IMR-90 (cell line): ENCODE data around the gene TSPEAR. TPM values are rescaled to one million over a fixed set of nuclear protein-coding genes. Genes with fewer than 3 reads are reported as not detected.

ENCODE experiments used
- ATAC-seq: fragments of 200-7000 bp; cut with Tn5 transposase; 2 replicates; pipeline ENCODE4 v1.9.1; 2020; ENCODE audit warnings: low read depth, mild to moderate bottlenecking, moderate library complexity
- BruUV-seq: library from RNA; stranded (reverse); fragments of 400-500 nt; replicated peaks from 2 replicates; lab custom pipeline; 2021; lab: Mats Ljungman, UMichigan
- CTCF ChIA-PET: fragments of 300-600 bp; formaldehyde crosslinking; extraction: SDS; loops from one replicate; lab custom pipeline; 2021; ENCODE audit warnings: antibody characterized with exemption; lab: Yijun Ruan, JAX
- POLR2A ChIA-PET: fragments of 300-600 bp; sonication (Branson Sonifier 250); formaldehyde crosslinking; loops from one replicate; lab custom pipeline; 2022; ENCODE audit warnings: antibody characterized with exemption; ENCODE audit not compliant: unreplicated experiment; lab: Charles Lee
- DNase-seq: peaks from one replicate; pipeline ENCODE4 v3.0.0; 2013
- H2AFZ ChIP-seq: replicated peaks from 2 replicates; pipeline ENCODE3; 2013; ENCODE audit warnings: low read length, mild to moderate bottlenecking; ENCODE audit not compliant: poor library complexity
- H2AK5ac ChIP-seq: 2 replicates; pipeline ENCODE4 v1.6.1; 2013; ENCODE audit warnings: low read depth, low read length, inconsistent platforms
- H2AK9ac ChIP-seq: replicated peaks from 2 replicates; pipeline ENCODE3; 2013; ENCODE audit warnings: mild to moderate bottlenecking, low read depth, low read length, moderate library complexity; ENCODE audit not compliant: poor library complexity
- H2BK120ac ChIP-seq: 2 replicates; pipeline ENCODE4 v1.6.1; 2013; ENCODE audit warnings: low read depth, low read length, inconsistent platforms
- H2BK15ac ChIP-seq: 3 replicates; pipeline ENCODE4 v1.6.1; 2013; ENCODE audit warnings: low read depth, low read length, inconsistent platforms
- H2BK20ac ChIP-seq: 2 replicates; pipeline ENCODE4 v1.6.1; 2013; ENCODE audit warnings: low read depth, mild to moderate bottlenecking, inconsistent platforms, low read length, moderate library complexity
- H2BK5ac ChIP-seq: 2 replicates; pipeline ENCODE4 v1.6.1; 2013; ENCODE audit warnings: mild to moderate bottlenecking, low read depth, low read length, inconsistent platforms; ENCODE audit not compliant: poor library complexity, severe bottlenecking
- H3K14ac ChIP-seq: replicated peaks from 2 replicates; pipeline ENCODE4 v1.6.1; 2013; ENCODE audit warnings: low read depth, low read length, inconsistent platforms
- H3K18ac ChIP-seq: 2 replicates; pipeline ENCODE4 v1.6.1; 2013; ENCODE audit warnings: low read depth, low read length, control low read depth
- H3K23ac ChIP-seq: 2 replicates; pipeline ENCODE4 v1.6.1; 2013; ENCODE audit warnings: low read depth, low read length, inconsistent platforms
- H3K27ac ChIP-seq: 2 replicates; pipeline ENCODE4 v1.5.1; 2013; ENCODE audit warnings: mild to moderate bottlenecking, control low read depth, low read length; ENCODE audit not compliant: insufficient read depth
- H3K27me3 ChIP-seq: 2 replicates; pipeline ENCODE4 v1.6.1; 2013; ENCODE audit warnings: low read length; ENCODE audit not compliant: control insufficient read depth, insufficient read depth
- H3K36me3 ChIP-seq: 2 replicates; pipeline ENCODE4 v1.6.1; 2013; ENCODE audit warnings: low read length, mixed read lengths; ENCODE audit not compliant: control insufficient read depth, insufficient read depth
- H3K4ac ChIP-seq: 2 replicates; pipeline ENCODE4 v1.6.1; 2013; ENCODE audit warnings: low read depth, low read length, inconsistent platforms
- H3K4me1 ChIP-seq: 2 replicates; pipeline ENCODE4 v1.6.1; 2013; ENCODE audit warnings: low read length, mixed read lengths; ENCODE audit not compliant: control insufficient read depth, insufficient read depth
- H3K4me2 ChIP-seq: 2 replicates; pipeline ENCODE4 v1.6.1; 2013; ENCODE audit warnings: low read depth, mild to moderate bottlenecking, control low read depth, low read length, moderate library complexity
- H3K4me3 ChIP-seq: 2 replicates; pipeline ENCODE4 v1.5.1; 2013; ENCODE audit warnings: low read depth, mild to moderate bottlenecking, control low read depth, low read length, moderate library complexity; ENCODE audit not compliant: insufficient read depth
- H3K56ac ChIP-seq: 2 replicates; pipeline ENCODE4 v1.6.1; 2013; ENCODE audit warnings: low read length, inconsistent platforms; ENCODE audit not compliant: insufficient read depth; ENCODE audit errors: extremely low read depth
- H3K79me1 ChIP-seq, 2 experiments: 2 replicates each; pipeline ENCODE4 v1.6.1; 2013; ENCODE audit warnings: low read length in 2 of 2, inconsistent platforms in 1 of 2, low read depth in 1 of 2
- H3K9ac ChIP-seq: 2 replicates; pipeline ENCODE4 v1.6.1; 2013; ENCODE audit warnings: low read depth, low read length, control low read depth
- H3K9me1 ChIP-seq: 2 replicates; pipeline ENCODE4 v1.6.1; 2013; ENCODE audit warnings: low read length, inconsistent platforms; ENCODE audit not compliant: insufficient read depth
- H3K9me3 ChIP-seq: 2 replicates; pipeline ENCODE4 v1.6.1; 2013; ENCODE audit warnings: low read length; ENCODE audit not compliant: control insufficient read depth, insufficient read depth
- H4K20me1 ChIP-seq: 2 replicates; pipeline ENCODE4 v1.6.1; 2013; ENCODE audit warnings: low read length, inconsistent platforms; ENCODE audit not compliant: insufficient read depth
- H4K5ac ChIP-seq: 2 replicates; pipeline ENCODE4 v1.6.1; 2013; ENCODE audit warnings: mild to moderate bottlenecking, low read depth, low read length, control low read depth
- H4K8ac ChIP-seq, 2 experiments: 2 replicates each; pipeline ENCODE4 v1.6.1; 2013; ENCODE audit warnings: low read depth in 2 of 2, low read length in 2 of 2, control low read depth in 1 of 2, inconsistent platforms in 1 of 2
- H4K91ac ChIP-seq: 2 replicates; pipeline ENCODE4 v1.6.1; 2013; ENCODE audit warnings: low read depth, low read length, inconsistent platforms; ENCODE audit not compliant: insufficient read depth
- BHLHE40 ChIP-seq: fragments of 150-350 bp; IDR thresholded peaks from 2 replicates; pipeline ENCODE4 v1.6.1; 2016; ENCODE audit warnings: mild to moderate bottlenecking, low read depth, low read length
- CEBPB ChIP-seq: IDR thresholded peaks from 2 replicates; pipeline ENCODE4 v1.6.1; 2012; ENCODE audit warnings: low read depth, low read length, improper control_type of control experiment
- CHD1 ChIP-seq: IDR thresholded peaks from 2 replicates; pipeline ENCODE4 v1.6.1; 2012; ENCODE audit warnings: low read depth, low read length, improper control_type of control experiment
- CTCF ChIP-seq: conservative IDR thresholded peaks from 2 replicates; pipeline ENCODE4 v1.5.1; 2012; ENCODE audit warnings: mild to moderate bottlenecking, low read depth, low read length, improper control_type of control experiment
- MAFK ChIP-seq: IDR thresholded peaks from 2 replicates; pipeline ENCODE4 v1.6.1; 2012; ENCODE audit warnings: low read depth, low read length, improper control_type of control experiment
- MAZ ChIP-seq: IDR thresholded peaks from 2 replicates; pipeline ENCODE4 v1.6.1; 2012; ENCODE audit warnings: low read depth, mild to moderate bottlenecking, low read length, improper control_type of control experiment, moderate library complexity, borderline replicate concordance
- MXI1 ChIP-seq: IDR thresholded peaks from 2 replicates; pipeline ENCODE4 v1.6.1; 2012; ENCODE audit warnings: low read depth, mild to moderate bottlenecking, low read length, moderate library complexity, borderline replicate concordance
- NFE2L2 ChIP-seq: fragments of 150-350 bp; IDR thresholded peaks from 2 replicates; pipeline ENCODE4 v1.6.1; 2016; ENCODE audit warnings: low read depth, mild to moderate bottlenecking, low read length
- POLR2A ChIP-seq: IDR thresholded peaks from 2 replicates; pipeline ENCODE4 v1.6.1; 2012; ENCODE audit warnings: mild to moderate bottlenecking, low read depth, low read length
- RCOR1 ChIP-seq: IDR thresholded peaks from 2 replicates; pipeline ENCODE4 v1.6.1; 2012; ENCODE audit warnings: mild to moderate bottlenecking, low read length, improper control_type of control experiment; ENCODE audit not compliant: insufficient replicate concordance
- RFX5 ChIP-seq: IDR thresholded peaks from 2 replicates; pipeline ENCODE4 v1.8.0; 2012; ENCODE audit warnings: low read depth, mild to moderate bottlenecking, low read length, moderate library complexity
- SMC3 ChIP-seq: fragments of 150-350 bp; IDR thresholded peaks from 2 replicates; pipeline ENCODE4 v1.6.1; 2016; ENCODE audit warnings: low read depth, mild to moderate bottlenecking, antibody characterized with exemption, low read length, moderate library complexity
- WGBS, 2 experiments: methylation state at CpG; one replicate each; pipeline versions ENCODE4 v1.1.5 to v1.1.7; 2013; ENCODE audit warnings: missing lambda C conversion rate in 2 of 2; ENCODE audit not compliant: insufficient read length in 1 of 2; ENCODE audit errors: extremely low coverage in 2 of 2; 5-methylcytosine and 5-hydroxymethylcytosine counted together
- dilution Hi-C: fragments of 300-500 bp; cut with HindIII; formaldehyde crosslinking; loops from one replicate; pipeline ENCODE4 v1.14.3; 2018; ENCODE audit warnings: low sequenced_read_pairs; ENCODE audit not compliant: unreplicated experiment
- in situ Hi-C: fragments of 300-500 bp; cut with MboI; formaldehyde crosslinking; loops from 3 replicates; pipeline ENCODE4 v1.14.3; 2019; ENCODE audit warnings: low sequenced_read_pairs, inconsistent platforms, mixed read lengths
- intact Hi-C: fragments of 100-400 bp; cut with micrococcal nuclease; formaldehyde crosslinking; loops from 2 replicates; pipeline ENCODE4 v1.10.0; 2022
- polyA plus RNA-seq, 3 experiments: library from polyadenylated mRNA; depleted of rRNA; stranded (reverse); fragments of >200 nt; gene quantifications; 2 replicates each; pipeline ENCODE4 v1.2.3, GENCODE V29; 2012; ENCODE audit warnings: low replicate concordance in 1 of 3
- total RNA-seq: library from RNA; depleted of rRNA; stranded (reverse); fragments of >200 nt; gene quantifications from 2 replicates; pipeline ENCODE4 v1.2.3, GENCODE V29; 2012
- TF ChIP-seq, protein P1 (sequence below): fragments of 150-350 bp; IDR thresholded peaks from 2 replicates; pipeline ENCODE4 v1.6.1; 2017; ENCODE audit warnings: mild to moderate bottlenecking, antibody characterized with exemption, low read length, low read depth

Gene TSPEAR
- total and polyA plus RNA-seq, 2 of the 4 experiments (the other 2 are of a cell fraction): not detected

GRCh38 chr21:44686000-44686781 is 25.2 kb downstream of the TSPEAR start:
- Histone ChIP-seq H4K5ac (no peak overlapping the region), H2BK15ac (no peak overlapping the region), H3K4me3 (no peak overlapping the region), H3K4ac (no peak overlapping the region), H3K27ac (no peak overlapping the region), H2AFZ (no peak overlapping the region), H3K9ac (no peak overlapping the region), H3K14ac (no peak overlapping the region), H2AK5ac (no peak overlapping the region), H2AK9ac (no peak overlapping the region), H2BK20ac (no peak overlapping the region), H2BK120ac (no peak overlapping the region), H4K91ac (no peak overlapping the region), H3K4me2 (no peak overlapping the region), H3K4me1 (no peaks in the 10 kb centered on the region), H3K79me1 (no peaks in the 10 kb centered on the region), H3K27me3 (peaks cover 32% of the 10 kb centered on the region), H3K56ac (no peak overlapping the region), H3K9me1 (no peaks in the 10 kb centered on the region), H3K36me3 (no peaks in the 10 kb centered on the region), H3K9me3 (no peaks in the 10 kb centered on the region), H3K18ac (no peak overlapping the region), H3K23ac (no peak overlapping the region), H4K20me1 (no peaks in the 10 kb centered on the region), H2BK5ac (no peak overlapping the region), H4K8ac (no peak overlapping the region)
- dilution Hi-C loops: no loop called here
- intact Hi-C loops: no loop called here
- no TSS peak for BruUV-seq
- ChIA-PET POLR2A (no interaction called here), CTCF (no interaction called here)
- TF ChIP-seq BHLHE40: no peak
- TF ChIP-seq NFE2L2: no peak
- no peak for TF ChIP-seq RFX5
- TF ChIP-seq MAZ: no peak
- no peak for TF ChIP-seq MAFK
- no peak for TF ChIP-seq CTCF
- no peak for TF ChIP-seq POLR2A
- no peak for TF ChIP-seq MXI1
- TF ChIP-seq SMC3: no peak
- TF ChIP-seq, protein P1, sequence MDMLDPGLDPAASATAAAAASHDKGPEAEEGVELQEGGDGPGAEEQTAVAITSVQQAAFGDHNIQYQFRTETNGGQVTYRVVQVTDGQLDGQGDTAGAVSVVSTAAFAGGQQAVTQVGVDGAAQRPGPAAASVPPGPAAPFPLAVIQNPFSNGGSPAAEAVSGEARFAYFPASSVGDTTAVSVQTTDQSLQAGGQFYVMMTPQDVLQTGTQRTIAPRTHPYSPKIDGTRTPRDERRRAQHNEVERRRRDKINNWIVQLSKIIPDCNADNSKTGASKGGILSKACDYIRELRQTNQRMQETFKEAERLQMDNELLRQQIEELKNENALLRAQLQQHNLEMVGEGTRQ: no peak
- no peak for TF ChIP-seq CEBPB
- TF ChIP-seq CHD1: no peak
- TF ChIP-seq RCOR1: no peak
- DNase-seq (no peak), ATAC-seq (no peak)
- WGBS, 2 experiments: 25% methylated on average over 6 of the region's 14 CpGs; no CpG with 5 or more reads in 1 of the 2 experiments
- in situ Hi-C loops: no loop called here
